Lung (tissue), 12 donors: Measurements from ENCODE around the gene IPO5. TPM values are rescaled to one million over a fixed set of nuclear protein-coding genes. Genes with fewer than 3 reads are reported as not detected.

ENCODE experiments used
- ATAC-seq: fragments of 200-7000 bp; cut with Tn5 transposase; one replicate; pipeline ENCODE4 v1.9.1; 2020; ENCODE audit warnings: moderate number of reproducible peaks; ENCODE audit not compliant: insufficient read depth, low FRiP score
- DNase-seq, 3 donors: peaks; one replicate each; pipeline ENCODE4 v3.0.0-alpha.2; 2013 to 2017
- H3K27ac ChIP-seq, 2 donors: one replicate each; pipeline ENCODE4 v1.5.1; 2013; ENCODE audit warnings: mild to moderate bottlenecking in 2 of 2, moderate library complexity in 2 of 2, control low read depth in 1 of 2, inconsistent platforms in 1 of 2, low read depth in 1 of 2, low read length in 1 of 2
- H3K27me3 ChIP-seq, 3 donors: one replicate each; pipeline ENCODE4 v1.5.1; 2013; ENCODE audit warnings: low read length in 2 of 3; ENCODE audit not compliant: control insufficient read depth in 3 of 3, insufficient read depth in 3 of 3
- H3K36me3 ChIP-seq, 4 donors: one replicate each; pipeline ENCODE4 v1.5.1; 2013; ENCODE audit warnings: low read length in 4 of 4, mild to moderate bottlenecking in 1 of 4, moderate library complexity in 1 of 4; ENCODE audit not compliant: control insufficient read depth in 4 of 4, insufficient read depth in 4 of 4
- H3K4me1 ChIP-seq, 5 donors: one replicate each; pipeline ENCODE4 v1.5.1; 2013; ENCODE audit warnings: low read length in 5 of 5, mild to moderate bottlenecking in 2 of 5, moderate library complexity in 1 of 5; ENCODE audit not compliant: control insufficient read depth in 5 of 5, insufficient read depth in 5 of 5
- H3K4me3 ChIP-seq: one replicate; pipeline ENCODE4 v1.5.1; 2013; ENCODE audit warnings: mild to moderate bottlenecking, control low read depth, moderate library complexity
- H3K9ac ChIP-seq, 2 donors: one replicate each; pipeline ENCODE4 v1.5.1; 2013; ENCODE audit warnings: low read length in 2 of 2, control low read depth in 1 of 2; ENCODE audit not compliant: insufficient read depth in 1 of 2
- H3K9me3 ChIP-seq, 4 donors: one replicate each; pipeline ENCODE4 v1.5.1; 2013; ENCODE audit warnings: low read length in 3 of 4, mild to moderate bottlenecking in 1 of 4, moderate library complexity in 1 of 4; ENCODE audit not compliant: control insufficient read depth in 4 of 4, insufficient read depth in 3 of 4
- WGBS, 2 donors: extraction: QIAGEN DNeasy Blood & Tissue Kit; methylation state at CpG; one replicate each; pipeline ENCODE4 v1.1.7; 2013; 5-methylcytosine and 5-hydroxymethylcytosine counted together
- polyA plus RNA-seq, 2 donors: library from polyadenylated mRNA; stranded (reverse); fragments of 200-250 nt; gene quantifications; one replicate each; pipeline ENCODE4 v1.2.1, GENCODE V29; 2013
- total RNA-seq, 2 donors: library from RNA; depleted of rRNA in 1 of 2; stranded (reverse); fragments of >200 nt in 1 of 2; gene quantifications; one replicate each; pipeline ENCODE4 v1.2.1, GENCODE V29; 2014 to 2021
- TF ChIP-seq, protein P1 (sequence below): IDR thresholded peaks from 2 replicates; pipeline ENCODE4 v1.5.1; 2012; ENCODE audit warnings: mild to moderate bottlenecking; ENCODE audit errors: control extremely low read depth, extremely low read depth
- donor health status: control.
- donor health status: control.
- donor health status: Bipolar disorder and iron deficiency.
- donor health status: healthy.
- donor health status: DM: yes; HTN: yes; CAD: no.

IPO5 gene
- total and polyA plus RNA-seq, 4 donors: 26.7 to 137 (median 61.7) TPM

DNA sequence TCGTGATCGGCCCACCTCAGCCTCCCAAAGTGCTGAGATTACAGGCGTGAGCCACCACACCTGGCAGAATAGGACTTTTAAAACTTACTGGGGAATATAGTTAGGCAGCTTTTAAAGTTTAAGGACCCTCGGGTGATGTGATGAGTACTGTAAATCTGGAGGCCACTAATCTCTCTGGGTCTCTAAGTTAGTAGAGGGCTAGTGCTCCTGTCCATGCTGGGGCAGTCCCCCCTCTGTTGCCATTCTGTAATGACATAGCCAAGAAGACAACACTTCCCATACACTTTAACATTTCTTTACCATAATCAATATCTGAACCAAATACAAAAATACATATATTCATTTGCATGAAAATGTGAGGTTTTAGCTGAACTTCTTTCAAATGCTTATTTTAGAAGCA lies 65.7 kb downstream of the IPO5 start:
- H3K27ac ChIP-seq: no peak overlapping the region
- H3K36me3 ChIP-seq: peaks cover 20 to 56% (median 26%) of the 10 kb centered on the region in 4 donors
- 95 to 99% methylated on average over 4 of the region's 4 CpGs for WGBS, 2 donors
- H3K4me3 ChIP-seq: no peak overlapping the region
- H3K4me1 ChIP-seq: peaks cover 0 to 4% (median 0%) of the 10 kb centered on the region in 5 donors
- H3K9ac ChIP-seq: no peak overlapping the region
- DNase-seq (no peak), ATAC-seq (no peak)
- no peaks in the 10 kb centered on the region for H3K9me3 ChIP-seq
- H3K27me3 ChIP-seq: no peaks in the 10 kb centered on the region
- TF ChIP-seq, protein P1, sequence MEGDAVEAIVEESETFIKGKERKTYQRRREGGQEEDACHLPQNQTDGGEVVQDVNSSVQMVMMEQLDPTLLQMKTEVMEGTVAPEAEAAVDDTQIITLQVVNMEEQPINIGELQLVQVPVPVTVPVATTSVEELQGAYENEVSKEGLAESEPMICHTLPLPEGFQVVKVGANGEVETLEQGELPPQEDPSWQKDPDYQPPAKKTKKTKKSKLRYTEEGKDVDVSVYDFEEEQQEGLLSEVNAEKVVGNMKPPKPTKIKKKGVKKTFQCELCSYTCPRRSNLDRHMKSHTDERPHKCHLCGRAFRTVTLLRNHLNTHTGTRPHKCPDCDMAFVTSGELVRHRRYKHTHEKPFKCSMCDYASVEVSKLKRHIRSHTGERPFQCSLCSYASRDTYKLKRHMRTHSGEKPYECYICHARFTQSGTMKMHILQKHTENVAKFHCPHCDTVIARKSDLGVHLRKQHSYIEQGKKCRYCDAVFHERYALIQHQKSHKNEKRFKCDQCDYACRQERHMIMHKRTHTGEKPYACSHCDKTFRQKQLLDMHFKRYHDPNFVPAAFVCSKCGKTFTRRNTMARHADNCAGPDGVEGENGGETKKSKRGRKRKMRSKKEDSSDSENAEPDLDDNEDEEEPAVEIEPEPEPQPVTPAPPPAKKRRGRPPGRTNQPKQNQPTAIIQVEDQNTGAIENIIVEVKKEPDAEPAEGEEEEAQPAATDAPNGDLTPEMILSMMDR: no peak

DNA sequence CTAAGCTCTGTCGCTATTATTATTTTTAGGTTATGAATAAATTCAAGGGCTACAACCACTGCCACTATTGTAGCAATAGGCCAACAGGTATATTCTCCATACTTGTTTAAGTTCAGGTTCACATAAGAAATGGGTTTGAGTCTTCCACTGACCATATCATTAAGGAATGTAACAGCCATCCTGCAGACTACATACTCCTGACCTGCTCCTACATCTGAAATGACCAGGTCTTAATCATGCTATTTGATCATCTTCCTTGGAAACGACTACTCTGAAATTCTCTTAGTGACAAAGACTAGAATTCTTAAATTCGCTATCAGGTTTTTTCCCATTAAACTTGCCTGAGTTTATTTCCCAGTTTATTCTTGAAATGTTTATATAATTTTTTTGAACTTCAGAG lies 66.8 kb downstream of the IPO5 start:
- peaks cover 16 to 53% (median 24%) of the 10 kb centered on the region in 4 donors for H3K36me3 ChIP-seq
- ATAC-seq (no peak), DNase-seq (no peak)
- H3K27ac ChIP-seq: no peak overlapping the region
- H3K4me1 ChIP-seq: peaks cover 0 to 4% (median 0%) of the 10 kb centered on the region in 5 donors
- 95 to 98% methylated on average over 3 of the region's 3 CpGs for WGBS, 2 donors
- no peak overlapping the region for H3K9ac ChIP-seq
- no peaks in the 10 kb centered on the region for H3K27me3 ChIP-seq
- H3K4me3 ChIP-seq: no peak overlapping the region
- TF ChIP-seq, protein P1: no peak
- H3K9me3 ChIP-seq: no peaks in the 10 kb centered on the region

DNA sequence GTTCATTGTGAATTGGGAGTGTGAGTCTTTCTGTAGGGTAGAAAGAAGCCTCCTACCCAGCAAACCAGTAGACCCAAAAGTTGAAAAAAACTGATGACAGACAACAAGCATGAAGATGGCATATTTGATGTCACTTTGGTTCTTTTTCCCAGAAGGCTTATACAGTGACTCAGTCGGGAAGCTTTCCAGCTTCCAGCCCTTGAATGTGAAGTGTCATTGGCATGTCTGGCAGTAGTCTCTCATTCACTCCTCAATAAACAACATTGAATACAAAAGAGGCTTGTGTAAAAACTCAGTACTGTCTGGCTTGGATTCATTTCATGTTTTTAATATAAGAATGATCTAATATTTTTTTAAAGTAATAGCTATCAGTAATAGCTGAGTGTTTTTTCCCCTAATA lies 68.7 kb downstream of the IPO5 start:
- ATAC-seq: peak; percentile 41
- H3K4me1 ChIP-seq: peaks cover 0 to 10% (median 3%) of the 10 kb centered on the region in 5 donors
- peak; percentile 35 to 74 (median 59) for DNase-seq
- H3K9ac ChIP-seq: no peak overlapping the region
- WGBS, 2 donors: 38 to 86% methylated on average over 1 of the region's 1 CpG
- H3K27me3 ChIP-seq: no peaks in the 10 kb centered on the region
- no peaks in the 10 kb centered on the region for H3K9me3 ChIP-seq
- no peak overlapping the region for H3K27ac ChIP-seq
- no peak overlapping the region for H3K4me3 ChIP-seq
- TF ChIP-seq, protein P1: no peak
- peaks cover 13 to 45% (median 17%) of the 10 kb centered on the region in 4 donors for H3K36me3 ChIP-seq

DNA sequence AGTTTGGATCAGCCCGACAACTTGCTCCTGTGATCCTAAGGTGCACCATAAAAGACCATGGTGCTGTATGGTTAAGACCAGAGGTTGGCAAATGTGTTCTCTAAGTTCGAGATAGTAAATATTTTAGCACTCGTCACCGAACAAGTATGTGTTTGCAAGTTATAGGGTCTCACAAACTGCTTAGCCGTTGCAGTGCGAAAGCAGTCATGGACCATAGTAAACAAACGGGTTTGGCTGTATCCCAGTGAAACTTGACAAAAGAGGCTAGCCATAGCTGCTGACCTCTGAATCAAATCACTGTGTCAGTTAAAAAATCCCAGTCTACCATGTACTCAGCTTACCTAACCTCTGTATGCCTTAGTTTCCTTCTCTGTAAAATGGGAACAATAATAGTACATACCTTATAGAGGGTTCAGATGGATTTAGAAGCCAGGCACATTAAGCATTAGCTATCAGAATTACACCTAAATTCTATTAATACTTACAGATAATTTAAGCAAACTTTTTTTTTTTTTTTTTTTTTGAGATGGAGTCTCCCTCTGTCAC lies 72.1 kb downstream of the IPO5 start:
- TF ChIP-seq, protein P1: no peak
- Histone ChIP-seq H3K36me3 (peaks cover 3 to 22% (median 4%) of the 10 kb centered on the region in 4 donors), H3K9me3 (no peaks in the 10 kb centered on the region), H3K27ac (no peak overlapping the region), H3K4me3 (no peak overlapping the region), H3K4me1 (peaks cover 0 to 10% (median 3%) of the 10 kb centered on the region in 5 donors), H3K9ac (no peak overlapping the region), H3K27me3 (no peaks in the 10 kb centered on the region)
- 77 to 91% methylated on average over 7 of the region's 7 CpGs for WGBS, 2 donors
- DNase-seq (peak in 2 of 3 donors; percentile 49 to 51), ATAC-seq (no peak)
